HG03097 (cell line): ENCODE data around the gene WIPF1.
A peak's percentile ranks its signal among the peaks of the same experiment; 100 is the strongest.

ENCODE experiments used
- ATAC-seq: cut with Tn5 transposase; IDR thresholded peaks from one replicate; pipeline ENCODE4 v1.9.1; 2021; ENCODE audit not compliant: unreplicated experiment, low FRiP score

The WIPF1 gene

GRCh38 chr2:174599310-174599921 is 1.8 kb upstream of the WIPF1 start:
- no peak for ATAC-seq

DNA sequence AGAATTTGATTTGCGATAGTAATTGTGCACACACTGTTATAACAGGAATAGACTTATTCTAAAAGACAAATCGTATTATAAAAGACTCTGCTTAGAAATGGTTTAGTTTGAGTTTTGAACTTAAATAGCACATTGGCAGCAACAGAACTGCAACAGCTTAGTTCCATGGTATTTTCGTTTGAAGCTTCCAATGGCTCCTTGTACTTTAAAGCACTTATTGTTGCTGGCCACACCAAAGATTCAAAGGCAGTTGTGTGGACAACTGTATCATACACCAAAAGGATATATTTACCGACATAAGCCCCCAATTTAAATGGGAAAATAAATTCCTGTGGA is 627 bp downstream of the WIPF1 start:
- ATAC-seq, result no peak

- no peak for ATAC-seq
Observed at GRCh38 chr2:174595891-174596397, 1.7 kb downstream of the WIPF1 start.

DNA sequence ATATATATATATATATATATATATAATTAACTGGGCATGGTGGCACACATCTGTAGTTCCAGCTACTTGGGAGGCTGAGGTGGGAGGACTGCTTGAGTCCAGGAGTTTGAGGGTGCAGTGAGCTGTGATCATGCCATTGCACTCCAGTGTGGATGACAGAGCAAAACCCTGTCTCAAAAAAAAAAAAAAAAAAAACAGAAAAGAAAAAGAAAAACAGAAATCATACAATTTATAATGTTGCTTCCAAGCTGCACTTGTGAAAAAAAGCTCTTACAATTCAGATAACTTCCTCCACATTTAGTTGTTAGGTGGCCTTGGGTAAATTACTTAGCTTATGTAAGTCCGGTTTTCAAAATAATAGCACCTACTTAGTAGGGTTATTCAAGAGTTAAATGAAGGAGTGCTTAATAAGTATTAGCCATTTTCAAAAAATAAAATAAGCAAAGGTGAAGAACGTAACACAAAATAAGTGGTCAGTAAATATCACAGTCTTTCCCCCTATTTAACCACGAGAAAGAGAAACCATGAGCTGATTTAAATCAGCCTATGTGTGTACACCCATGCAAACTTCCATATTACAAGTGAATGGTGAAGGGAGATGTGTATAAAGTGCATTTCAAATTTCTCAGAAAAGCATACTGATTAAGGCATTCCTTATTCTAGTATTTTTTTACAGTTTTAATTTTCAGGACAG is 2.3 kb downstream of the WIPF1 start:
- ATAC-seq, result no peak

GRCh38 chr2:174594456-174594855 is 3.1 kb downstream of the WIPF1 start:
- no peak for ATAC-seq

GRCh38 chr2:174593574-174594203 is 3.9 kb downstream of the WIPF1 start:
- ATAC-seq, result peak; percentile 54

- ATAC-seq, result no peak
Observed at GRCh38 chr2:174593041-174593440, 4.6 kb downstream of the WIPF1 start.

GRCh38 chr2:174591740-174592139 is 5.9 kb downstream of the WIPF1 start:
- ATAC-seq, result no peak

DNA sequence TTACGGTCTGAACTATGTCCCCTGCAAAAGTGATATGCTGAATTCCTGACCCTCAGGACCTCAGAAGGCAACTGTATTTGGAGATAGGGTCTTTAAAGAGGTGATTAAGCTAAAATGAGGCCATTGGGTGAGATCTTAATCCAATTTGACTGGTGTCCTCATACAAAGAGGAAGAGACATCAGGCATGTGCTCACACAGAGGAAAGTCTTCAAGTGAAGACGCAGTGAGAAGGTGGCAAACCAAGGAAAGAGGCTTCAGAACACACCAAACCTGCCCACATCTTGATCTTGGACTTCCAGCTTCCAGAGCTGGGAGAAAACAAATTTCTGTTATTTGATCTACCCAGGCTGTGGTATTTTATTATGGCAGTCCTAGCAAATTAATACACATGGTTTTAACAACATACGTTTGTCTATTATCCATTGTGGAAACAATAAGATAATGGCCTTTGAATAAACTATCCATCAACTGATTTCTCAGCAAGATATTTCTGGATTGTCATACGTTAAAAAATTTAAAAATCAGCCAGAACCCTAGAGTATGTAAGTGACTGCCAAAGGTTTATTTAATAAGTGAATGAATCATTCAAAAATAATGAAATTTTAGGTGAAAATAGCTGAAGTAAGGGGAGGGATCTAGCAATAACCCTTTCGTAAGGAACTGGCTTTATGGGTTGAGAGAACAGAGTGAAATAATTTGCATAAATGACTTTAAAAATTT is 6.5 kb downstream of the WIPF1 start:
- no peak for ATAC-seq

- ATAC-seq, result no peak
Observed at GRCh38 chr2:174590346-174590745, 7.3 kb downstream of the WIPF1 start.

DNA sequence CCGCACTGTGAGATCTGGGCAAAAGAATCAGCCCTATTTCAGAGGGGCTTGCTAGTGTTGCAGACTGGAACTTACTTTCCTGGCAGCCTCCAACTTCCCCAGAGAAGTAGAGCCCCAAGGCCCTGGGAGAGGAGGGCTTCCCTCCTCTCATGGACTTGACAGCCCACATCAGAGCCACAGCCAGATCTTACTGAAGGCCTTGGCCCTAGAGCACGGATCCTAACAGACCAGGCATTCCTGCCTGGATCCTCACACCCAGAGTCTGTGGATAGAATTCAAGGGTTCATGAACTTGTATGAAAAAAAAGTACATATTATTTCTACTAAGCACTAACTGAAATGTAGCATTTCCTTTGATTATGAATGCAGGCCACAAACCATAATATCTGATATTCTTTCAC is 8.3 kb downstream of the WIPF1 start:
- no peak for ATAC-seq

DNA sequence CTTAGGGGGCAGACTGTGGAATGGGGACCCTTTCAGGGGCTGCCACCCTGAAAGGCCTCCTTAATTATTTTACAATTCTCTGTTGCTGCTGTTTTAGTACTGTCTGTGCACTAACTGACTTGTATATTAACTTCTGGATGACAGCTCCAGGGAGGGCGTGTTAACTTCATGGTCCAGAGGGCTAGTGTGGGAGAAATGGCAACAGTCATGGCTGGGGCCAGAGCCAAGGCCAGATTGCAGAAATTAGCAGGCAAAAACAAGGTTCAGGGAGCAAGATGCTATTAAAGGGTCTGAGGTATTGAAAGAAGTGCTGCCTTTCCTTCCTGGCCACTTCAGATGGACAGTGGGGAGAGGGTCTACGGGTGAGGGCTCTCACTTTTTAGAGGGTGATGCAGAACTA is 9.1 kb downstream of the WIPF1 start:
- ATAC-seq, result no peak

DNA sequence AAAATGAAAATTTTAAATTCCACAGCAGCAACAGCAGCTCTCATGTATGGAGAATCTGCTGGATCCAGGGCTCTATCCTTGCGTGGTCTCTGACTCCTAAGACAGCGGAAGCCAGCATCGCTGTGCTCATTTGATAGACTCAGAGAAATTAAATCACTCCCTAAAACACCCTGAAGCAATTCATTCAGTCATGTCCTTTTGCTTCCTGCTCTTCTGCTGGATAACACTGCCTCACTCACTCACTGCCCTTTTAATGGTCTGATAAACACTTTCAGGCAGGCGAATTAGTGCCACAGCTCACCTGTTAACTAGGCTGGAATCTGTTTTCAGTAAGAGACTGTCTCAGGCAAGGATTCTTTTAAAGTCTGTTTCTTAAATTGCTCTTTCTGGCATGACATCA is 10.0 kb downstream of the WIPF1 start:
- ATAC-seq, result no peak

DNA sequence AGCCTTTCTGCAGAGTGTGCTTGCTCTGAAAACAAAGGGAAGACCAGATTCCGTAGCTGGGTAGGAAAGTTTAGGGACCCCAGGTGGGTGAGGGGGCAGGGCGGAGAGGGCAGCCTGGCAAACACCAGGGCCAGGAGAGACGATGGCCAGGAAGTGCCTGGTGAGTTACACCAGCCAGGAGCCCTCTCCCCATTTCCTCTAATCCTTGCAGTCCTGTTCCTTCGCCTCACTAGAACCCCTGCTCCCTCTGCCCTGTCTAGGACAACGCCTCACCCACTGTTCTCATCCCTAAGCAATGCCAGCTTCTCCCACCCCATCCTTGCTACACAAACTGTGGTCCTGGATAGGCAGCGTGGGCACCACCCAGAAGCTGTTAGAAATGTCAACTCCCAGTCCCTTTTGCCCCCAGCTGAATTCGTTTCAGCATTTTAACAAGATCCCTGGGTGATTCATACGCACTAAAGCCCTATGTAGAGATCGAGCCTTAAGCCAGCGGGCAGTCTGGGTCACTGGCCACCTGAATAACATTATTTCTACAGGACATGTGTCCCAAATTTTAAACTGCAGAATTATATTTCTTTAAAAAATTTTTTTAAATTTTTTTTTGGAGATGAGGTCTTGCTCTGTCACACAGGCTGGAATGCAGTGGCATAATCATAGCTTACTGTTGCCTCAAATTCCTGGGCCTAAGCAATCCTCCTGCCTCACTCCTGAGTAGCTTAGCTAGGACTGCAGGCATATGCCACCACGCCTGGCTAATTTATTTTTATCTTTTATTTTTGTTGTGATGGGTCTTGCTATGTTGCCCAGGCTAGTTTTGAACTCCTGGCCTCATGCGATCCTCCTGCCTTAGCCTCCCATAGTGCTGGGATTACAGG is 10.9 kb downstream of the WIPF1 start:
- no peak for ATAC-seq

DNA sequence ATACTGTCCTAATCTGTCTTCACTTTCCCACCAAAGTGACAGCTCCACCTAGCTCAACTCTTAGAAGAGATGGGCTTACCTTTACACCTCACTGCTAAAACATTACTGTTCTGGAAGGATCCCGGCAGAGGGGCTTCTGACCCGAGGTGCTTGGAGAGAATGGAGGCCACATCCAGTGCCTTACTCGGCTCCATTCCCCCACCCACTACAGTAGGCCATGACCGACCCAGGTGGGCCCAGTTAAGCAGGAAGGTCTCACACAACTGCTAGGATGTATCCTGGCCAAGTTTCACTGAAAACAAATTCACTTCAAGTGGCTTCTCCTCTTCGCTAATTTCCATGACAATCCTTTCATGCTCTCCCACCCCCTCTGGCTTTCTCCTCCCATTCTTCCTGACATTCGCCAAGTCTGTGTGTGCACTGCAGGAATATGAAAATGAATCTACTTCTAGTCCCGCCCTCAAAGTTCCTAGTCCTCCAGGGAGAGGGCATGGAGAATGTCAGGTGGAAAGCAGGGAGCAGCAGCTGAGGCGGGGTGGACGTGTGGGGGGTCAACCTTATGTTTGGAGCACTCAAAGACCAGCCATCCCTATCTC is 11.8 kb downstream of the WIPF1 start:
- ATAC-seq, result no peak

GRCh38 chr2:174585146-174585545 is 12.5 kb downstream of the WIPF1 start:
- no peak for ATAC-seq

GRCh38 chr2:174581491-174581890 is 16.1 kb downstream of the WIPF1 start:
- no peak for ATAC-seq

GRCh38 chr2:174580951-174581350 is 16.7 kb downstream of the WIPF1 start:
- no peak for ATAC-seq

GRCh38 chr2:174577967-174578589 is 19.5 kb downstream of the WIPF1 start:
- no peak for ATAC-seq
